Esophagus muscularis mucosa (tissue), 4 donors: Measurements from ENCODE around the gene GMPR2.

Experiments used
- CTCF ChIP-seq, 3 experiments: fragments of 200-600 bp in 2 of 3; fragments of 450-650 bp in 1 of 3; sonication (generic) in 2 of 3; IDR thresholded peaks; one replicate each; pipeline ENCODE4 v1.5.1; 2017 to 2019; ENCODE audit warnings: antibody characterized with exemption in 3 of 3, mild to moderate bottlenecking in 2 of 3, moderate library complexity in 1 of 3
- EP300 ChIP-seq: sonication (generic); formaldehyde crosslinking; IDR thresholded peaks from one replicate; pipeline ENCODE4 v1.6.1; 2017; ENCODE audit warnings: antibody characterized with exemption
- POLR2A ChIP-seq: fragments of 450-650 bp; IDR thresholded peaks from one replicate; pipeline ENCODE4 v1.6.1; 2017; ENCODE audit warnings: antibody characterized with exemption, moderate library complexity, mild to moderate bottlenecking, low read depth
- POLR2AphosphoS5 ChIP-seq, 2 donors: sonication (generic); formaldehyde crosslinking; IDR thresholded peaks; one replicate each; pipeline ENCODE4 v1.6.1; 2017; ENCODE audit warnings: antibody characterized with exemption in 2 of 2

GRCh38 chr14:24186831-24187538 lies 45.7 kb upstream of the GMPR2 start:
- TF ChIP-seq CTCF (IDR thresholded peaks at IDR 0.05) (no peak), POLR2AphosphoS5 (IDR thresholded peaks at IDR 0.05) (no peak), POLR2A (no peak), EP300 (no peak)
